HG03469 (cell line): Measurements from ENCODE around the gene NR2E1.

ENCODE experiments used
- ATAC-seq: cut with Tn5 transposase; IDR thresholded peaks from one replicate; pipeline ENCODE4 v1.9.1; 2021; ENCODE audit warnings: mild to moderate bottlenecking, moderate library complexity, moderate number of reproducible peaks; ENCODE audit not compliant: unreplicated experiment

Gene NR2E1

GRCh38 chr6:108170332-108171290 lies 4.8 kb downstream of the NR2E1 start:
- no peak for ATAC-seq

- ATAC-seq = no peak
Observed at GRCh38 chr6:108171291-108171917, 5.6 kb downstream of the NR2E1 start.

GRCh38 chr6:108171918-108172516 lies 6.2 kb downstream of the NR2E1 start:
- ATAC-seq = no peak

GRCh38 chr6:108174371-108175175 lies 8.8 kb downstream of the NR2E1 start:
- no peak for ATAC-seq

GRCh38 chr6:108175176-108175591 lies 9.4 kb downstream of the NR2E1 start:
- no peak for ATAC-seq

GRCh38 chr6:108175592-108176279 lies 9.9 kb downstream of the NR2E1 start:
- ATAC-seq = no peak

GRCh38 chr6:108176281-108177089 lies 10.7 kb downstream of the NR2E1 start:
- no peak for ATAC-seq

- ATAC-seq = no peak
Observed at GRCh38 chr6:108179741-108180140, 13.9 kb downstream of the NR2E1 start.

- ATAC-seq = no peak
Observed at GRCh38 chr6:108180266-108180665, 14.4 kb downstream of the NR2E1 start.

- ATAC-seq = no peak
Observed at GRCh38 chr6:108180776-108181175, 15.0 kb downstream of the NR2E1 start.

- no peak for ATAC-seq
Observed at GRCh38 chr6:108186226-108186625, 20.4 kb downstream of the NR2E1 start.

- no peak for ATAC-seq
Observed at GRCh38 chr6:108187519-108187918, 21.7 kb downstream of the NR2E1 start.

GRCh38 chr6:108193131-108193530 lies 27.3 kb downstream of the NR2E1 start:
- ATAC-seq = no peak

- no peak for ATAC-seq
Observed at GRCh38 chr6:108193835-108194234, 28.0 kb downstream of the NR2E1 start.

GRCh38 chr6:108194503-108194902 lies 28.7 kb downstream of the NR2E1 start:
- no peak for ATAC-seq

GRCh38 chr6:108195209-108195608 lies 29.4 kb downstream of the NR2E1 start:
- no peak for ATAC-seq

- no peak for ATAC-seq
Observed at GRCh38 chr6:108198761-108199498, 33.1 kb downstream of the NR2E1 start.

GRCh38 chr6:108200186-108200585 lies 34.4 kb downstream of the NR2E1 start:
- no peak for ATAC-seq

- no peak for ATAC-seq
Observed at GRCh38 chr6:108200631-108201030, 34.8 kb downstream of the NR2E1 start.
